Stomach (tissue), 4 donors: ENCODE data around the gene CADM4.

Experiments used
- CTCF ChIP-seq, 7 experiments: fragments of 450-650 bp in 4 of 7; fragments of 200-600 bp in 3 of 7; sonication (generic) in 3 of 7; IDR thresholded peaks; one replicate each; pipeline ENCODE4 v1.5.1; 2016 to 2019; ENCODE audit warnings: antibody characterized with exemption in 7 of 7, control low read depth in 2 of 7, mild to moderate bottlenecking in 1 of 7
- EP300 ChIP-seq: sonication (generic); formaldehyde crosslinking; IDR thresholded peaks from one replicate; pipeline ENCODE4 v1.6.1; 2017; ENCODE audit warnings: antibody characterized with exemption
- POLR2A ChIP-seq, 4 donors: fragments of 450-650 bp; IDR thresholded peaks; one replicate each; pipeline ENCODE4 v1.6.1; 2016; ENCODE audit warnings: antibody characterized with exemption in 4 of 4, control low read depth in 2 of 4, mild to moderate bottlenecking in 1 of 4, moderate library complexity in 1 of 4
- POLR2AphosphoS5 ChIP-seq, 3 donors: sonication (generic); formaldehyde crosslinking; IDR thresholded peaks; one replicate each; pipeline ENCODE4 v1.6.1; 2016; ENCODE audit warnings: antibody characterized with exemption in 3 of 3

DNA sequence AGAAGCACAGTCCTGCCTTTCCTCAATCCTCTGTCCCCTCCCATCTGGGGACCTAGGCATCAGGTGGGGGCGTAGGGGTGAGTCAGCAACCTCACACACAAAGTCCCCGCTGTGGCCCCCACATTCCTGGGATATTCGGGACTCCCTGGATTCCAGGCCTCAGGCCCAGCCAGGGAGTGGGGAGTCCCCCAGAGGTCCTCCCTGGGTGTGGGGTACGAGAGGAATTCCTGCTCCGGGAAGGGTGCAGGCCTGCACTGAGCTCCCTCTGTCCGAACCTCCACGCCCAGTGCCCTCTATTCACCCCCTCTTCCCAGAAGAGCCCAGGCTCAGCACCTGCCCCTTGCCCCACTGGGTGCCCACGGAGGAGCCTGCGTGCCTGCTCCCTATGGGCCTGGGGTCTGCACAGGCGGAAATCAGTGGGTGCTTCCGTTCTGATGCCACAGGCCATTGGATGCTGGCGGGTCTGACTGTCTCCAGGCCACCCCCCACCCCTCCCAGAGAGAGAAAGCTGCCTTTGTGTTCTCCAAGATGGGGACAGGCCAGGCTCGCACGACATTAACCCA is 3.4 kb downstream of the CADM4 start:
- TF ChIP-seq CTCF (IDR thresholded peaks at IDR 0.05) (no peak), POLR2AphosphoS5 (IDR thresholded peaks at IDR 0.05) (no peak), POLR2A (IDR thresholded peaks at IDR 0.05) (no peak), EP300 (no peak)
